ENCODE measurements around the gene GPSM1. TPM values are rescaled to one million over a fixed set of nuclear protein-coding genes. Genes with fewer than 3 reads are reported as not detected.

GPSM1 gene, protein sequence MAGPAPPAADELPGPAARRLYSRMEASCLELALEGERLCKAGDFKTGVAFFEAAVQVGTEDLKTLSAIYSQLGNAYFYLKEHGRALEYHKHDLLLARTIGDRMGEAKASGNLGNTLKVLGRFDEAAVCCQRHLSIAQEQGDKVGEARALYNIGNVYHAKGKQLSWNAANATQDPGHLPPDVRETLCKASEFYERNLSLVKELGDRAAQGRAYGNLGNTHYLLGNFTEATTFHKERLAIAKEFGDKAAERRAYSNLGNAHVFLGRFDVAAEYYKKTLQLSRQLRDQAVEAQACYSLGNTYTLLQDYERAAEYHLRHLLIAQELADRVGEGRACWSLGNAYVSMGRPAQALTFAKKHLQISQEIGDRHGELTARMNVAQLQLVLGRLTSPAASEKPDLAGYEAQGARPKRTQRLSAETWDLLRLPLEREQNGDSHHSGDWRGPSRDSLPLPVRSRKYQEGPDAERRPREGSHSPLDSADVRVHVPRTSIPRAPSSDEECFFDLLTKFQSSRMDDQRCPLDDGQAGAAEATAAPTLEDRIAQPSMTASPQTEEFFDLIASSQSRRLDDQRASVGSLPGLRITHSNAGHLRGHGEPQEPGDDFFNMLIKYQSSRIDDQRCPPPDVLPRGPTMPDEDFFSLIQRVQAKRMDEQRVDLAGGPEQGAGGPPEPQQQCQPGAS
- total RNA-seq, result 35.8 and 43.7 TPM in 2 replicates

DNA sequence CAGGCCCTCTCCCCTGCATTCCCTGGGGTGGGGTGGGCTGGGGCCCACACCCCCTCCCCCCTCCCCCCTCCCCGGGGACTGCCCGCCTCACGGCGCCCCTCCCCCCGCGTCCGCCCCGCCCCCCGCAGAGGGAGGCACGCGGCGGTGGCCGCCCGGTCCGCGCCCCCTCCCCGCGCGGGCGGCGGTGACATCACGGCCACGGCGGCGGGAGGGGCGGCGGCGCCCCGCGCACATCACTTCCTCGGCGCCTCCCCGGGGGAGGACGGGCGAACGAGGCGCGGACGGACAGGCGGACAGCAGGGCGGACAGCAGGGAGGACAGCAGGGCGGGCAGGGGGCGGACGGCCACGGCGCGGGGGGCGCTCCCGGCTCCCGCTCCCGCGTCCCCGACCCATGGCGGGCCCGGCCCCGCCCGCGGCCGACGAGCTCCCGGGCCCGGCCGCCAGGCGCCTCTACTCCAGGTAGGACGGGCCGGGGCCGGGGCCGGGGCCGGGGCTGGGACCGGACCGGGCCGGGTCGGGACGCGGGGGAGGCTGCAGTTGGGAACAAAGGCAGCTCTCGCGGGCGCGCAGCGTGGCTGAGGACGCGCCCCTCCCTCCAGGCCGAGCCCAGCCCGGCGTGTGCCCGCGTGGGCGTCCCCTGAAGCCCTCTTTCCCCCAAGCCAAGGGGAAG, at the start of gene GPSM1:
Gene GPSM1, plus strand, starts transcription at position 236 of the 671 bp plus-strand sequence. Its CDS starts 157 bp downstream, at position 393.

DNA sequence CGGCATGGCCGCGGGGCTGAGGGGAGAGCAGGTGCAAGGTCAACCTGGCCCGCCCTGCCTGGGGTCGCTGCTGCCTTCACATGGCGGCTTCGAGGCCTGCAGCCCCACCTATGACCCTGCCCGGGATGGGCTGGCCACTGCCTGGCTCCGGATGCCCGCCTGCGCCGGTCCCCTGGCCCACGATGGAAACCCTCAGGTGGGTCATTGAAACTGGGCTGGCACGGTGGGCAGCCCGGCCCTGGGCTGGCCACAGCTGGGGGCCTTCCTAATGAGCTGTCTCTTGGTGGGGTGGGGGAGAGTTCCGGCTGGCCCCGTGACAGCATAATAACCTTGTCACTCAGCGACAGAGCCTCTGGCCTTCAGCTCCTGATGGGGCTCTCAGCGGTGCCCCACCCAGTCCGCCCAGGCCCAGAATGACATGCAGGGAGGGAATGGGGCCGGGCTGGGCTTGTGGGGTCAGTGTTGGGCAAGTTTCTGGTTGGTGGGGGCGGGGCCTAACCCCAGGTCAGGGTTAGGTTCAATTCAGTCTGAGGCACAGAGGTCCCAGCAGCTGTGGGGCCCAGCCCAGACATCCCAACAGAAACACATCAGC, 23.4 kb upstream of the GPSM1 start, which contains the start of gene CCDC187:
Gene CCDC187, minus strand, starts transcription at position 270 of the 592 bp plus-strand sequence. Its CDS starts 264 bp downstream, at position 6.

DNA sequence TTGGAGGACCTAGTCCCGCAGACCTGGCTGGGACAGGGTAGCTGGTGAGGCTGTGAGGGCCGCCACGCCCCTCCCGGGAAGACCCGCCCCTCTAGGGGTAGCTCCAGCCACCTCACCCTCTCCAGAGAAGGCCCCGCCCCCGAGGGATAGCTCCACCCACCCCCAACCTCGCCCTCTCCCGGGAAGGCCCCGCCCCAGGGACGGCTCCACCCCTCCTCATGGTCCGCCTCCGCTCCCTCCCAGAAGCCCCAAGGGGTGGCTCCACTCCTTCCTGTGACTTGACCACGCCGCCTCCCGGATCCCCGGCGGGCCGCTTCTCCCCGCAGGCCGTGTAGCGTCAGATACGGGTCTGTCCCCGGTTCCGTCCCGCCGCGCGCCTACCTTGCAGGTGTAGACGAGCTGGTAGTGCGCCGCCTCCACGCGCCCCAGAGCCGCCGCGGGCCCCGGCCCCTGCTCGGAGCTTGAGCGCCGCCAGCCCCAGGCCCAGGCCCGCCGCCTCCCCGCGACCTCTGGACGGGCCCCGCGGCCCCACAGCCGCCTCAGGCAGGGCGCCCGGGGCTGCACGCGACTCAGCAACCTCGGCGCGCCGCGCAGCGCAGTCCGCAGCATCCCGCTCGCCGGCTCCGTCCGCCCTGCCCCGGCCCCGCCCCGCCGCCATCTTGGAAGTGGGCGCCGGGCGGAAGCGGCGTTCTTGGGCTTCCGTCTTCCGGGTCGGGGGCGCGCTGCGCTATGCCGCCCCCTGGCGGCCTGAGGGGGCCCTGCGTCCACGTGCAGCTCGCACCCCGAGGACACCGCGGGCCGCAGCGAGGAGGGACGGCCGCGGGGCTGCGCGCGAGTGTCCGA, 36.0 kb downstream of the GPSM1 start, which contains the start of gene DNLZ:
Gene DNLZ, minus strand, starts transcription at position 639 of the 843 bp plus-strand sequence. Its CDS starts 30 bp downstream, at position 609.

DNA sequence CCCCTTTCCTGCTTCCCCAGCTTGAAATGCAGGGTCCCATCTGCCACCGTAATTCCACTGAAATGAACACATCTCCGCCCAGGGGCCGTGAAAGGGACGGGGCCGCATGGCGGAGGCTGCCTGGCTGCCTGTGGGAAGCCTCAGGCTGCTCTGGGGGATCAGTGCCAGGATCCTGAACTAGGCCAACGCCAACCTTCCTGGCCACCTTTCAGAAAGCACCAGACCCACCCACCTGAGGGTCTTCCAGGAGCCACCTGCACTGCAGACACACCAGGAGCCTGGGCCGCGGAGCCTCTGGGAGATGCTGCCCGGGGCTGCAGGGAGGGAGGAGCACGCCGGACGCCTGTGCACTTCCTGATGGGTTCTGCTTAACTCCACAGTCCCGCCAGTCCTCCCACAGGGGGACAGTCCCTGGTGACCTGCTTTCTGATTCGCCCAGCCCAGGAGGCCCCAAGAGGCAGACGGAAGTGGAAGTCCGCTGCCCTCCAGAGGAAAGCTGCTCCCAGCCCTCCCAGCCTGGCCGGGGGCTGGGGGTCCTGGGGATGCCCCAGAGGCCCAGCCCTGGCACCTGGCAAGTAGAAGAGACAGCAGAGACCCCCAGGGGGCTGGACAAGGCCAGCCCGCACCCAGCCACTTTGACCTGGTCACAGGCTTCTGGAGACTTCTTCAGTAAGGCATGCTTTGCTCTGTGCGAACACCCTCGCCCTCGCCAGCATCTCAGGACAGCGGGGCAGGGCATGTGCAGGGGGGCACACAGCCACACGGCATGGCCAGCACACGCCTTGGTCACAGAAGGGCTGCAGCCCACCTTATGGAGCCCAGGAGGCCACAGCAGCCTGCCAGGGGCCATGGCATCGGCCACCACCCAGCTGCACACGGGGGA, 46.2 kb downstream of the GPSM1 start, which contains the start of gene CARD9:
Gene CARD9, minus strand, starts transcription at position 370 of the 883 bp plus-strand sequence. CDS start 1,591 bp downstream, outside the sequence.

DNA sequence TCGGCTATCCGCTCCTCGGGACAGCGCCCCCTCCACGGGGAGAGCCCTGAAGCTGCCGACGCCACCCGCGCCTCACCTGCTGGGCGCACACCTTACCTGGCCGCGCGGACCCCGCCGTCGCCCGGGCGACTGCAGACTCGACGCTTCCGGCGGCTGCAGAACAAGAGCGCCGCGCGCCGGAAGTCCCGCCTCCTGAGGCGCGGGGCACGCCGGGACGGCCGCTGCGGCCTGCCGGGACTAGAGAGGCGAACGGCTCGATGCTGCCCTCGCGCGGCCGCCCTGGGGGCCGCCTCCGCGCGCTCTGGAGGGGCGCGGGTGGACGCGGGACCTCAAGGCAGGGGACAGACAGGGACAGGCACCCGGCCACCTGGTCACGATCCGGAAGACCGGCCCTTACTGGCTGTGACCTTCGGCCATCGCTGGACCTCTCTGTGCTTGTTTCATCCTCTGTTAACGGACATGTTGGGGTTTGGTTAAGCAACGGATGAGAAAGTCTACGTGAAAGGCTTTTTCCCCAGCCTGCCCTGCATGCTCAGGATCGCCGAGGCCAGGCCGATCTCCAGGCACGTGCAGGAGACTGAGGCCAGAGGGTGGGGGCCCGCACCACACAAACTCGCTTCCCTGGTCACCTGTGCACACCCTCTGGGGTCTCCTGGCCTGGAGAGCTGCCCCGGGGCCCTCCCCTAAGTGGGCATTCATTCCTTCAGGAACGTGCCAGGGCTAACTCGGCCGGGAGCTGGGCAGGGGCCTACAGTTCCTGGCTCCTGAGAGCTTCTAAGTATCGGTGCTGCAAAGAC, 72.9 kb downstream of the GPSM1 start, which contains the start of gene SNAPC4:
Gene SNAPC4, minus strand, starts transcription at position 133 of the 797 bp plus-strand sequence. CDS start 1,742 bp downstream, outside the sequence.

Other genes with a start within 250 kb of the GPSM1 start
- 34.7 and 35.7 TPM in 2 replicates for gene NACC2, start 232.2 kb upstream of the GPSM1 start, total RNA-seq
- gene TMEM250, start 208.7 kb upstream of the GPSM1 start, total RNA-seq, result 38.5 and 46.7 TPM in 2 replicates
- gene LHX3, start 122.4 kb upstream of the GPSM1 start, total RNA-seq, result not detected in 2 replicates
- gene QSOX2, start 81.7 kb upstream of the GPSM1 start, total RNA-seq, result 15.9 and 16.4 TPM in 2 replicates
- gene CCDC187, start 23.4 kb upstream of the GPSM1 start, total RNA-seq, result not detected in 2 replicates
- gene DNLZ, start 36.2 kb downstream of the GPSM1 start, total RNA-seq, result 4.5 and 11.3 TPM in 2 replicates
- under 0.01 and 0.65 TPM in 2 replicates for gene CARD9, start 46.1 kb downstream of the GPSM1 start, total RNA-seq
- 6.5 and 8.1 TPM in 2 replicates for gene SNAPC4, start 72.6 kb downstream of the GPSM1 start, total RNA-seq
- 38.9 and 43.3 TPM in 2 replicates for gene ENTR1, start 83.1 kb downstream of the GPSM1 start, total RNA-seq
- 38.5 and 44.6 TPM in 2 replicates for gene PMPCA, start 83.1 kb downstream of the GPSM1 start, total RNA-seq
- gene INPP5E, start 112.3 kb downstream of the GPSM1 start, total RNA-seq, result 6.0 and 8.7 TPM in 2 replicates
- gene SEC16A, start 155.5 kb downstream of the GPSM1 start, total RNA-seq, result 45.7 and 65.4 TPM in 2 replicates
- gene NOTCH1, start 218.5 kb downstream of the GPSM1 start, total RNA-seq, result 20.9 and 30.1 TPM in 2 replicates